ENCODE data around the gene GRWD1.

Gene GRWD1

DNA sequence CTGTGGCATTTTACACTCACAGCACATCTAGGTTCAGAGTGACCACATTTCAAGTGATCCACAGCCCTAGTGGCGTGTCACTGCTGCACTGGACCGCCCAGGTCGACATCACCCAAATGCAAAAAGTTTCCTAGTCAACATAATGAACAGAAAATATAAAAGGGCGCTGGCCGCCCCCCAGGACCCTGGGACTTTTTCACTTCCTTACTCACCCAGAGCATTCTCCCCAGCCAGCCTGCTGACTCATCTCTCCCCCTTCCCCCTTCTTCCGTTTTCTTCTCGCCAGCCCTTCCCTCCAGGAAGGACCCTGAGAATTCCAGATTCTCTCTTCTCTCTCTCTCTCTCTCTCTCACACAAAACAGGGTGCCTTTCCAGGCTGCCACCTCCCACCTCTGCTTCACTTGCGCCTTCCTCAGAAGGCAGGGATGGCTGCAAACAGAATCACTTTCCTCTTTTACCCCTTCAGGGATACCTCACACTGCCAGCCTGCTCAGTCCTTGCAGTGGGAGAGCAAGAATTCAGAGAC is 21.0 kb upstream of the GRWD1 start:
- DNase-seq (ENCODE audit: low read depth in 3 of 3): no peak

DNA sequence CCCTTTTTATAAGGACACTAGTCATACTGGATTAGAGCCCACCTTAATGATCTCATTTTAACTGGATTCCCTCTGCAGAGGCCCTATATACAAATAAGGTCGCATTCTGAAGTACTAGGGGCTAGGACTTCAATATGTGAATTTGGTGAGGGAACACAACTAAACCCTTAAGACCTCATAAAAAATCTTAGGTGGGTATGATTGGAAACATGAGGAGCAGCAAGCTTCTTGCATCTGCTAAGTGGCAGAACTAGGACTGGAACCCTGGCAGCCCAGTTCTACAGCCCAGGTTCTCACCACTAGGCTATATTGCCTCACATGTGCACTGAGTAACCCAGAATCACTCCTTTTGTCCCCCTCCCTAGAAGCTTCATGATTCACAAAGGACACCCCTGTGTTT is 17.1 kb upstream of the GRWD1 start:
- no peak for DNase-seq (ENCODE audit: low read depth in 3 of 3)

- no peak for DNase-seq (ENCODE audit: low read depth in 3 of 3)
These were observed 12.4 kb upstream of the GRWD1 start for GRCh38 chr19:48433337-48433736.

GRCh38 chr19:48436586-48436985 is 9.2 kb upstream of the GRWD1 start:
- DNase-seq (ENCODE audit: low read depth in 3 of 3): no peak

- DNase-seq (ENCODE audit: low read depth in 3 of 3): no peak
These were observed 4.3 kb upstream of the GRWD1 start for GRCh38 chr19:48441360-48442050.

GRCh38 chr19:48442116-48443035 is 3.4 kb upstream of the GRWD1 start:
- DNase-seq (ENCODE audit: low read depth in 3 of 3): no peak

DNA sequence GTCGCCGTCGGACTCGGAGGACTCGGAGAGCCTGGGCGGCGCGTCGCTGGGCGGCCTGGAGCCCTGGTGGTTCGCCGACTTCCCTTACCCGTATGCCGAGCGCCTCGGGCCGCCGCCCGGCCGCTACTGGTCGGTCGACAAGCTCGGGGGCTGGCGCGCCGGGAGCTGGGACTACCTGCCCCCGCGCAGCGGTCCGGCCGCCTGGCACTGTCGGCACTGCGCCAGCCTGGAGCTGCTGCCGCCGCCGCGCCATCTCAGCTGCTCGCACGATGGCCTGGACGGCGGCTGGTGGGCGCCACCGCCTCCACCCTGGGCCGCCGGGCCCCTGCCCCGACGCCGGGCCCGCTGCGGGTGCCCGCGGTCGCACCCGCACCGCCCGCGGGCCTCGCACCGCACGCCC is 2.5 kb upstream of the GRWD1 start:
- DNase-seq (ENCODE audit: low read depth in 3 of 3): no peak

- no peak for DNase-seq (ENCODE audit: low read depth in 3 of 3)
These were observed 2.1 kb upstream of the GRWD1 start for GRCh38 chr19:48443731-48444128.

DNA sequence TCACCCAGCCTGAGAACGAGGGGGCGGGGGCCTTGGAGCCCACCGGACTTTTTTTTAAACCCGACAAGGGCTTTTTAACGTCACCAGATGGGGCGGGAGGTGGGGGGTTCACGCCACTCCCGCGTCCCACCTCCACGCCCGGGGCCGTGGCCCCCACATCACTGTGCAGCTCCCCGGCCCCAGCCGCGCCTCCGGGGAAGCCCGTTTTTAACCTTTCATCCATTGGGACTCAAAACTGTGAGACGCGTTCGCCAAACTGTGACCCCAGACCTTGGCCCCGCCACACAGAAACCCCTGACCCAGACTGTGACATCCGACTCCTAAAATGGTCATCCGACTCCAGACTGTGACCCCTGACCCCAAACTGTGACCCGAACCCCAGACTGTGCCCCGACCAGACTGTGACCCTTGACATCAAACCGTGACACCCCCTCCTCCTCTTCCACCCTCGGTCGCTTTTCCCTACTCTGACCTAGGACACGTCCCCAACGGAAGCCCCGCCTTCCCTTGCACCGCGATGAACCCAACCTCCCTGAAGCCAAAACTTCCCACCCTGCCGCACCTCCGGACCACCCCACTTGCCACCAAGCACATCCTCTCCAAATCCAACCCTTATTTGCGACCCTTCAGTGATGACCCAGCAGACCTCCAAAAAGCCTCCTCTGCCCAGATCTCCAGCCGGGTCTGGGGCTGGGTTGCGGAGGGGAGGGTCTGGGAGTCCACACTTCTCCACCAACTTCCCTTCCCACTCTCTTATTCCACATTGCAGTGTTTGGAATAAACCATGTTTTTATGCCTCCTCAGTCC is 1.5 kb upstream of the GRWD1 start:
- no peak for DNase-seq (ENCODE audit: low read depth in 3 of 3)

DNA sequence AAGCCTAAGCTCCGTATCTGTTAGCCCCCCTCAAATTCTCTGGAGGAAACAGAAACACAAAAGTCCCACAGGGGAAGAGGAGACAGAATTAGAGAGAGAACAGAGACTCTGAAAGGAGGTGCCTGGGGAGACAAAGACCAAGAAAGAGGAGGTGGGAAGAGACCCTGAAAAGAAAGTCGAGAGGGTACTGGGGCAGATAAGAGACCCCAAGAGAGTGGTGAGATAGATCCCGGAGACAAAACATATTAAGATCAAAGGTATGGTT is 915 bp upstream of the GRWD1 start:
- DNase-seq (ENCODE audit: low read depth in 3 of 3): no peak

DNA sequence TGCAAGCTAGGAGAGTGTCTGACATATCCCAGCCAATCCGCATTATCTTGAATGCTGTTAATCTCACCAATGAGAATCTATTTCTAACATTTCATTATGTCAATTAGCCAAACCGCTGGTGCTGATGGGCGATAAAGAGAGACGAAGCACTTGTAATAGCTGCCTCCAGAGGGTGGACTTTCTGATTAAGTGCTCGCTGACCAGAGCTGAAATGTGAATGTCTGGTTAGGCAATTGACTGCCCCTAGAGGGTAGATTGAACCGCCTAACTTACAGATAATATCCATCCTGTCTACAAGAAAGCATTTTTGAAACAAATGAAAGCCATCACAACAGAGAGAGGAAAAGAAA is 552 bp upstream of the GRWD1 start:
- DNase-seq (ENCODE audit: low read depth in 3 of 3): no peak

- DNase-seq (ENCODE audit: low read depth in 3 of 3): no peak
These were observed 796 bp downstream of the GRWD1 start for GRCh38 chr19:48446579-48446978.

GRCh38 chr19:48448563-48448962 is 2.8 kb downstream of the GRWD1 start:
- no peak for DNase-seq (ENCODE audit: low read depth in 3 of 3)

- no peak for DNase-seq (ENCODE audit: low read depth in 3 of 3)
These were observed 4.7 kb downstream of the GRWD1 start for GRCh38 chr19:48450441-48450840.

DNA sequence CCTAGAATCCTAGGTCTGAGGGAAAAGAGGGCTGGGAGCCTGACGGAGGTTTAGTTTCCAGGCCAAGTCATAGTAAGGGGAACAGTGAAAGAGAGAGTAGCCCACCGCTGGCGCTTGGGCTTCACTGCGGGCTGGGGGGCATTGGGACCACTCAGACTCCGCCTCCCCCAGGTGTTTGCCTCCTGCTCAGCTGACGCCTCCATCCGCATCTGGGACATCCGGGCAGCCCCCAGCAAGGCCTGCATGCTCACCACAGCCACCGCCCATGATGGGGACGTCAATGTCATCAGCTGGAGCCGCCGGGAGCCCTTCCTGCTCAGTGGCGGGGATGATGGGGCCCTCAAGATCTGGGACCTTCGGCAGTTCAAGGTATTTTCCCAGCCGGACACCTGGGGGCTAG is 5.1 kb downstream of the GRWD1 start:
- no peak for DNase-seq (ENCODE audit: low read depth in 3 of 3)

- DNase-seq (ENCODE audit: low read depth in 3 of 3): no peak
These were observed 5.8 kb downstream of the GRWD1 start for GRCh38 chr19:48451624-48452023.

DNA sequence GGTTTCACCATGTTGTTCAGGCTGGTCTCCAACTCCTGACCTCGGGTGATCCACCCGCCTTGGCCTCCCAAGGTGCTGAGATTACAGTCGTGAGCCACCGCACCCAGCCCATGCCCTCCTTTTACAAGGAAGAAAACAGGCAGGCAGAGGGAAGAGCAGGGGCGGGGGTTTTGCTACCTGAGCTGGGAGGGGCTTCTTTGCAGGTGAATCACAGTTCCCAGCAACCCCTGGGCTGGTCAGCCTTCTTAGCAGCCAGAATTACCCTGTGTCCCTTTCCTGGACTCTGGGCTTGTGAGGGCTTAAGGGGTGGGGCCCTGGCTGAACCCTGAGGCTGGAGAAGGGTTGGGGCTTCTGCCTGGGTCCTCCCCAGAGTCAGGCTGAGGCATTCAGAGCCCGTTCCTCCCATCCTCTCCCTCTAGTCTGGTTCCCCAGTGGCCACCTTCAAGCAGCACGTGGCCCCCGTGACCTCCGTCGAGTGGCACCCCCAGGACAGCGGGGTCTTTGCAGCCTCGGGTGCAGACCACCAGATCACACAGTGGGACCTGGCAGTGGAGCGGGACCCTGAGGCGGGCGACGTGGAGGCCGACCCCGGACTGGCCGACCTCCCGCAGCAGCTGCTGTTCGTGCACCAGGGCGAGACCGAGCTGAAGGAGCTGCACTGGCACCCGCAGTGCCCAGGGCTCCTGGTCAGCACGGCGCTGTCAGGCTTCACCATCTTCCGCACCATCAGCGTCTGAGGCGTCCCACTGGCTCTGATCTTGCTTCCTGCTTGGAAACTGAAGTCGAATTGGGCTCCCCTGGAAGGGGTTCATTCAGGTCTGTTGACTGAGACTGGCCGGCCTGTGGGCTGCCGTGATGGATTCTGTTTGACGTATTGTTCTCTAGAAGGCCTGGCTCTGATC is 6.8 kb downstream of the GRWD1 start:
- DNase-seq (ENCODE audit: low read depth in 3 of 3): no peak

DNA sequence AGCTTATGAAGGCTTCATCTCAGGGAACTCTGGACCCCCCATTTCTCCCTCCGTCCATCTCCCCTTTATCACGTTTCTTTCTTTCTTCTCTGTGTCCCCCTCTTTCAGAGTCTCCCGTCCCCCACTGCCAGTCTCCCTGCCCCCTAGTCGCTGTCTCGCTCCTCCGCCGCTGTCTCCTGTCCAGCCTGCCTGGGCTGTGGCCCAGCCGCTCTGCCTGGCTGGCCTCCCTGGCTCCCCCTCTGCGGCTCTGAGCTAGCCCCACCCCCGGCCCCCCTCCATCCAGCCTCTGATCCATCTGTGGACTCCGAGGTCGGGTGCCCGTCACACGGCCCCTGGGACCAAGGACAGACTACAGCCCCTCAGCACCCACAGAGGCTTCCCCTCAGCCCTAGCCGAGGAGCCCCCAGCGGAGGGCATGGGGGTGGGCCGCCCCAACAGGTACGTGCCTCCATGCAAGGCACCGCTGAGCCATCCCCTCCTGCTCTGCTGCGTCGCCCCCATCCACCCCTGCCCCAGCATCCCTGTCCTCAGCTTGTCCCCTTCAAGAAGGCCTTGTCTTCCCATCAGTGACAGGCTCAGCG is 8.5 kb downstream of the GRWD1 start:
- no peak for DNase-seq (ENCODE audit: low read depth in 3 of 3)

GRCh38 chr19:48455171-48455907 is 9.6 kb downstream of the GRWD1 start, which contains the start of gene KCNJ14:
TSS of gene KCNJ14 (plus strand) at chr19:48455574. CDS start at chr19:48461725, 6,151 bp downstream.
- DNase-seq (ENCODE audit: low read depth in 3 of 3): no peak

DNA sequence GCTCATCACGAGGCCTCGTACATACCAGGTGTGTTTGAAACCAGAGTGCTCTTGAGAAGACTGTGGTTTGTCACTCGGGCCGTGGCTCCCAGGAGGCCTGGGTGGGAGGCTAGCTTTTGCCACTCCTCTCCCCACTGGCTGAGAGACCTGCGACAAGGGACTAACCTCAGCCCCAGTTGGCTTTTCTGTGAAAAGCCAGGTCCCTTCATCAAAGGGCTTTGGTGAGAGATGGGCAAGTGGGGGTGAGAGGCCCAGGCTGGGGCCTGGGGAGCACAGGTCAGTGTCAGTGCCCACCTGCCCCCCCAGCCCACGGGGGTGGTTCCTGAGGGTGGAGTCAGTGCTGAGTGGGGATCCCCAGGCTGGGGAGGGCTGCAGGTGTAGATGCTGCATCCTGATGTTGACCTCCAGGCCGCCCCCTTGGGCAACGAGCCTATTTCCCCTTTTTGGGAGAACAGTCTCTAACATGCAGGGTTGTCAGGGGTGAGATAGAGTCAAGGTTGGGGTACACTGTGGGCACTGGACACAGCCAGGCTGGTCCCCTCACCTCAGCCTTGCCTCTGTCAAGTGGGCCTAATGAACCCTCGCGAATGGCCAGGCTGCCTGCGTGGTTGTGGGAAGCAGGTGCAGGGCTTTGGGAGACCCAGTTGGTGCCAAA is 10.3 kb downstream of the GRWD1 start:
- DNase-seq (ENCODE audit: low read depth in 3 of 3): no peak
